ENCODE results near the gene KCND2.

Gene KCND2

DNA sequence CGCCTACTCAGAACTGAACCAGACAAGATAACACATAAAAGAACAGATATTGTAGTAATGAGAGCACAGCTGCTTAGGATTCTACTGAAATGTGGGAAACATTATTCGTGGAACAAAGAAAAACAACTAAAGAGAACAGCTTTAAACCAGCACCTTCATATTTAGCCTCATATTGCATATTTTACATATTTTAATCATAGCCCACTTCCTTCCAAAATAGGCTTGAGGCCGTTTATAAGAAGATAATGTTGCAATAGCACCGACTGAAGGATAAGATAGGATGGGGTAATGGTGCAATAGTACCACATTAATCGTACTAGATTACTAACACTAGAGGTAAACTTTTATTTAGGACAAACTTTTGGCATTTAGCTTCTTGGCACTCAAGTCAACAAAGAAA lies 71.3 kb downstream of the KCND2 start:
- no peak overlapping the region for H3K4me3 ChIP-seq (ENCODE audit: low read length)
- H3K36me3 ChIP-seq (ENCODE audit: control insufficient read depth, low read length), result no peaks in the 10 kb centered on the region
- TF ChIP-seq EZH2phosphoT487 (IDR thresholded peaks at IDR 0.05; ENCODE audit: borderline replicate concordance, low read length) (no peak), CTCF (IDR thresholded peaks at IDR 0.05; ENCODE audit: low read depth, low read length, poor library complexity, severe bottlenecking) (no peak)
- no peaks in the 10 kb centered on the region for H3K9me3 ChIP-seq (ENCODE audit: control insufficient read depth, insufficient read depth, low read length)
- H3K9me2 ChIP-seq (replicated peaks; ENCODE audit: control insufficient read depth, low read length), result no peaks in the 10 kb centered on the region; the same call in 1 of the 2 replicates
- H3K4me1 ChIP-seq (ENCODE audit: control insufficient read depth, low read length), result no peaks in the 10 kb centered on the region
- H3K27ac ChIP-seq (ENCODE audit: low read depth, low read length), result no peak overlapping the region
- no peaks in the 10 kb centered on the region for H3K27me3 ChIP-seq (ENCODE audit: control insufficient read depth, low read length)
- no peaks in the 10 kb centered on the region for H3K79me2 ChIP-seq (ENCODE audit: control insufficient read depth, low read length)
- no peaks in the 10 kb centered on the region for H3F3A ChIP-seq (ENCODE audit: control insufficient read depth, insufficient read depth)
- H4K20me1 ChIP-seq (ENCODE audit: control insufficient read depth, insufficient read depth, low read depth, low read length), result no peaks in the 10 kb centered on the region
- no peak overlapping the region for H3K4me2 ChIP-seq (ENCODE audit: low read length)

DNA sequence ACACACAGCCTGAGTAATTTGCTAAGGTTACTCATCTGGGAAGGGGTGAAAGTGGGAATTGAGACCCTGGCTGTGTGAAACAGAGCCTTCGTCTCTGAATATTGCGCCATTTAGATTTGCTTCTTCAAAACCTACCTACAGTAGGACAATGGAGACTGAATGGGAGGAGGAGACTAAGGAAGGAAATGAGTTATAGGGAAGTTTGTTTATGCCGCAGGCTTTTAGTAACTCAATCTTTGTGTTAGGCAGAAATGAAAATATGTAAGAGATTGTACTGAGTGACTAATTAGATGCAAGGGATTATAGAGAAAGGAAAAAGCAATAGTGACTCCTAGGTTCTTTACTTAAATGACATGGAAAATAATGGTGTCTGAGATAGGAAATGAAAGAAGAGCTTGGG lies 80.2 kb downstream of the KCND2 start:
- no peaks in the 10 kb centered on the region for H3K36me3 ChIP-seq (ENCODE audit: control insufficient read depth, low read length)
- no peaks in the 10 kb centered on the region for H4K20me1 ChIP-seq (ENCODE audit: control insufficient read depth, insufficient read depth, low read depth, low read length)
- no peaks in the 10 kb centered on the region for H3F3A ChIP-seq (ENCODE audit: control insufficient read depth, insufficient read depth)
- no peak overlapping the region for H3K4me2 ChIP-seq (ENCODE audit: low read length)
- no peak overlapping the region for H3K27ac ChIP-seq (ENCODE audit: low read depth, low read length)
- TF ChIP-seq CTCF (IDR thresholded peaks at IDR 0.05; ENCODE audit: low read depth, low read length, poor library complexity, severe bottlenecking) (no peak), EZH2phosphoT487 (IDR thresholded peaks at IDR 0.05; ENCODE audit: borderline replicate concordance, low read length) (no peak)
- no peak overlapping the region for H3K4me3 ChIP-seq (ENCODE audit: low read length)
- no peaks in the 10 kb centered on the region; the same call in 1 of the 2 replicates for H3K9me2 ChIP-seq (replicated peaks; ENCODE audit: control insufficient read depth, low read length)
- H3K4me1 ChIP-seq (ENCODE audit: control insufficient read depth, low read length), result no peaks in the 10 kb centered on the region
- no peaks in the 10 kb centered on the region for H3K9me3 ChIP-seq (ENCODE audit: control insufficient read depth, insufficient read depth, low read length)
- no peaks in the 10 kb centered on the region for H3K27me3 ChIP-seq (ENCODE audit: control insufficient read depth, low read length)
- H3K79me2 ChIP-seq (ENCODE audit: control insufficient read depth, low read length), result no peaks in the 10 kb centered on the region

GRCh38 chr7:120360918-120361317 lies 87.9 kb downstream of the KCND2 start:
- H3K27ac ChIP-seq (ENCODE audit: low read depth, low read length), result no peak overlapping the region
- H3K9me3 ChIP-seq (ENCODE audit: control insufficient read depth, insufficient read depth, low read length), result no peaks in the 10 kb centered on the region
- no peaks in the 10 kb centered on the region for H3K27me3 ChIP-seq (ENCODE audit: control insufficient read depth, low read length)
- H4K20me1 ChIP-seq (ENCODE audit: control insufficient read depth, insufficient read depth, low read depth, low read length), result no peaks in the 10 kb centered on the region
- no peaks in the 10 kb centered on the region for H3K36me3 ChIP-seq (ENCODE audit: control insufficient read depth, low read length)
- H3F3A ChIP-seq (ENCODE audit: control insufficient read depth, insufficient read depth), result no peaks in the 10 kb centered on the region
- no peaks in the 10 kb centered on the region; the same call in 1 of the 2 replicates for H3K9me2 ChIP-seq (replicated peaks; ENCODE audit: control insufficient read depth, low read length)
- TF ChIP-seq EZH2phosphoT487 (IDR thresholded peaks at IDR 0.05; ENCODE audit: borderline replicate concordance, low read length) (no peak), CTCF (IDR thresholded peaks at IDR 0.05; ENCODE audit: low read depth, low read length, poor library complexity, severe bottlenecking) (no peak)
- no peak overlapping the region for H3K4me3 ChIP-seq (ENCODE audit: low read length)
- no peaks in the 10 kb centered on the region for H3K79me2 ChIP-seq (ENCODE audit: control insufficient read depth, low read length)
- H3K4me2 ChIP-seq (ENCODE audit: low read length), result no peak overlapping the region
- no peaks in the 10 kb centered on the region for H3K4me1 ChIP-seq (ENCODE audit: control insufficient read depth, low read length)

- Histone ChIP-seq H3K9me2 (replicated peaks; ENCODE audit: control insufficient read depth, low read length) (no peaks in the 10 kb centered on the region), H3K4me2 (ENCODE audit: low read length) (no peak overlapping the region), H3F3A (ENCODE audit: control insufficient read depth, insufficient read depth) (no peaks in the 10 kb centered on the region), H3K27me3 (ENCODE audit: control insufficient read depth, low read length) (no peaks in the 10 kb centered on the region), H3K27ac (ENCODE audit: low read depth, low read length) (no peak overlapping the region), H3K4me3 (ENCODE audit: low read length) (no peak overlapping the region), H3K4me1 (ENCODE audit: control insufficient read depth, low read length) (no peaks in the 10 kb centered on the region), H3K36me3 (ENCODE audit: control insufficient read depth, low read length) (no peaks in the 10 kb centered on the region), H3K79me2 (ENCODE audit: control insufficient read depth, low read length) (no peaks in the 10 kb centered on the region), H3K9me3 (ENCODE audit: control insufficient read depth, insufficient read depth, low read length) (no peaks in the 10 kb centered on the region), H4K20me1 (ENCODE audit: control insufficient read depth, insufficient read depth, low read depth, low read length) (no peaks in the 10 kb centered on the region)
- TF ChIP-seq CTCF (IDR thresholded peaks at IDR 0.05; ENCODE audit: low read depth, low read length, poor library complexity, severe bottlenecking), result no peak
- no peak for TF ChIP-seq EZH2phosphoT487 (IDR thresholded peaks at IDR 0.05; ENCODE audit: borderline replicate concordance, low read length)
These were observed 90.4 kb downstream of the KCND2 start for GRCh38 chr7:120363414-120363813.

Measured in DOHH2 (cell line).